Activated CD4-positive, alpha-beta T cell treated with anti-CD3 and anti-CD28 coated beads, Interleukin-2, amount 50 U/mL, for 16 hours (primary cell): ENCODE results near the gene CDCP2.
"Not testable (repeated sequence)": the region's sequence is repeated elsewhere in the genome, so short reads cannot be mapped to it uniquely, and the experiment has no call there.

ENCODE experiments used
- DNase-seq: peaks from one replicate; pipeline ENCODE4 v3.0.0-alpha.2; 2020

The CDCP2 gene

DNA sequence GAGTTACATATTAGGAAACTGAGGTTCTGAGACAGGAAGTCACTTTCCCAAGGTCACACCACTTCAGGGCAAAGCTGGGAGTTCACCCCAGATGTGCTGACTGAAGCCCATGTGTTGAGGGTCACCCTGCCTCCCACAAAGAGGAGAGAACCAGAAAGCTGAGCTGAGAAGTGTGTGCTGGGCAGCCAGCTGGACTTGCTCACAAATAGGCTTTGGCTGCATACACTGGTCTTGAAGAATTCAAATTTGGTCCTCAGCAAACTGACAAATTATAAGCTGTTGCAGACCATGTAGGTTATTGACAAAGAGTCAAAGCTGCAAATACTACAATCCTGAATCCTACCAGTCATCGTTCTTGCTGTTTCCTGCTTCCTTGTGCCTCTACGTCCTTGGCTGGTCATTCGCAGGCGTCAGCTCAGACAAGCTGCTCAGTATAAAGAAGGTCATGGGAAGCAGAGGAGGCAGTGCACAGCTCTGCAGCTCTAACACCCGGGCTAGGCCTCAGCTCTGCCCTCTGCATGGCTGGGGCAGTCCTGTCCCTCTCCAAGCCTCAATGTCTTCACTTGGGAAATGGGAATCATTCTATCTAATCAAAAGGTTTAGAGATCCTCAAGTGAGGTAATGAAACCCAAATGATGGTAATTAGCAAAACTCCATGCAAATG is 40.0 kb downstream of the CDCP2 start:
- DNase-seq = no peak

GRCh38 chr1:54112027-54112426 is 40.8 kb downstream of the CDCP2 start:
- DNase-seq = no peak

GRCh38 chr1:54111624-54112023 is 41.2 kb downstream of the CDCP2 start:
- no peak for DNase-seq

DNA sequence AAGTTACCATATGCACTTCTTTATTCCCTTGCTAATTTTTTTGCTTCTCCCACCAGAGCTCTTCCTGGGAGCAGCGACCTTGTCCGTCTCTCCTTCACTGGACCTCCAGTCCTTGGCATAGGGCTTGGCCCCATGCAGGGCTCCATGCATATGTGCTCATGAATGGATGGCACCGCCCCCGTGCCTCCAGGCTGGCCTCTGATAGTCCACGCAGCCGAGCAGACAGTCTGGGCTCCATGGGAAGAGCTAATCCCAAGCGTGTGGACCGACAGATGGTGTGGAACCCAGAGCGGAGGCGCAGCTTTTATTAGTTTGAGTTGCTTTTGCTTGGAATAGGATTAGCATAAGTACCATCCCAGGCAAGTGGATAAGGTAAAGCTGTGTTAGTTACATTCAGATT is 41.8 kb downstream of the CDCP2 start:
- no peak for DNase-seq

GRCh38 chr1:54109129-54110090 is 43.4 kb downstream of the CDCP2 start:
- no peak for DNase-seq

GRCh38 chr1:54108156-54108555 is 44.6 kb downstream of the CDCP2 start:
- DNase-seq = no peak

GRCh38 chr1:54107131-54107530 is 45.7 kb downstream of the CDCP2 start:
- DNase-seq = no peak

GRCh38 chr1:54105736-54106269 is 47.0 kb downstream of the CDCP2 start:
- no peak for DNase-seq

- DNase-seq = no peak
These were observed 47.7 kb downstream of the CDCP2 start for GRCh38 chr1:54105080-54105479.

DNA sequence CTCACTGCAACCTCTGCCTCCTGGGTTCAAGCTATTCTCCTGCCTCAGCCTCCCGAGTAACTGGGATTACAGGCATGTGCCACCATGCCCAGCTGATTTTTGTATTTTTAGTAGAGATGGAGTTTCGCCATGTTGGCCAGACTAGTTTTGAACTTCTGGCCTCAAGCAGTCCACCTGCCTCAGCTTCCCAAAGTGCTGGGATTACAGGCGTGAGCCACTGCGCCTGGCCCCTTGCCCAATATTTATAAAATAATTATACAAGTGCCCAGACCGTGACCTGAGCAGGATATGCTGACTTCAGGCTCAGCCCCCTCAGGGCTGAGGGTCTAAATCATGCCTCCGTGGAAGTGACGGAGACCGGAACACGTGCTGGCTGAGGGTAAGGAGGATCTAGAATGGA is 48.2 kb downstream of the CDCP2 start:
- DNase-seq = not testable (repeated sequence)

GRCh38 chr1:54103414-54103813 is 49.4 kb downstream of the CDCP2 start:
- DNase-seq = no peak

DNA sequence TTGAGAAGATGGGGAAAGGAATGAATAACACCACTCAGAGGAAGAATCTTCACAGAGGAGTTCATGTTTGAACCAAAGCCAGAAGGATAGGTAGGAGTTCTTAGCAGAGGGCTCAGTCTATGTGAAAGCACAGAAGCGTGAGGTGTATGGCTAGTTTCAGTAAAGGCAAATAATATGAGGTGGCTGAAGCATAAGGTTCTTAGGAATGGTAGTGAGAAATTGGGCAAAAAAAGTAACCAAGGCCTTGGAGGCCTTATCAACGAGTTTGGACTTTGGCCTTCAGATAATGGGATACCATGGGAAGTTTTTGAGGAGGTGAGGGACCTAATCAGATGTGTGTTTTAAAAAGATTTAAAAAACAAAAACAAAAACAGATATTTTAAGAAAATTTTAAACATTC is 52.3 kb downstream of the CDCP2 start:
- no peak for DNase-seq

DNA sequence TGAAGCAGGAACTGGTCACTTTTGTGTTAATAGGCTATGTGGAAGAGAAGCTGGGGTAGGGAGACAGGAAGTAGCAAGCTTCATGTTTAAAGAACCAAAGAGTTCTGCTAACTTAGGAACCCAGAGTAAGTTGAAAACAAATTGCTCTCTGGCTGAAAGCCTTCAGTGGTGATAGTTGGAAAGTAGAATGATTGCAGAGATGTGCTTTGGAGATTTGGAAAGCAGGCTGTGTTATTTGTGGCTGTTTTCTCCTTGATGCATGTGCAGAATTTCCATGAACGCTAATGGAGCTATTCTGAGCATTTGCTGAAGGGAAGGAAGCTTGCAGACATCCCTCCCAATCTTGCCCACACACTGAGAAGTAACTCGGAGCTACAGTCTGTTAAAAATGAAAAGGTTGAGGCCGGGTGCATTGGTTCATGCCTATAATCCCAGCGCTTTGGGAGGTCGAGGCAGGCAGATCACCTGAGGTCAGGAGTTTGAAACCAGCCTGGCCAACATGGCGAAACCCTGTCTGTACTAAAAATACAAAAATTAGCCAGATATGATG is 53.7 kb downstream of the CDCP2 start:
- no peak for DNase-seq

GRCh38 chr1:54096877-54097240 is 55.9 kb downstream of the CDCP2 start:
- DNase-seq = no peak

GRCh38 chr1:54096227-54096876 is 56.4 kb downstream of the CDCP2 start:
- DNase-seq = no peak

DNA sequence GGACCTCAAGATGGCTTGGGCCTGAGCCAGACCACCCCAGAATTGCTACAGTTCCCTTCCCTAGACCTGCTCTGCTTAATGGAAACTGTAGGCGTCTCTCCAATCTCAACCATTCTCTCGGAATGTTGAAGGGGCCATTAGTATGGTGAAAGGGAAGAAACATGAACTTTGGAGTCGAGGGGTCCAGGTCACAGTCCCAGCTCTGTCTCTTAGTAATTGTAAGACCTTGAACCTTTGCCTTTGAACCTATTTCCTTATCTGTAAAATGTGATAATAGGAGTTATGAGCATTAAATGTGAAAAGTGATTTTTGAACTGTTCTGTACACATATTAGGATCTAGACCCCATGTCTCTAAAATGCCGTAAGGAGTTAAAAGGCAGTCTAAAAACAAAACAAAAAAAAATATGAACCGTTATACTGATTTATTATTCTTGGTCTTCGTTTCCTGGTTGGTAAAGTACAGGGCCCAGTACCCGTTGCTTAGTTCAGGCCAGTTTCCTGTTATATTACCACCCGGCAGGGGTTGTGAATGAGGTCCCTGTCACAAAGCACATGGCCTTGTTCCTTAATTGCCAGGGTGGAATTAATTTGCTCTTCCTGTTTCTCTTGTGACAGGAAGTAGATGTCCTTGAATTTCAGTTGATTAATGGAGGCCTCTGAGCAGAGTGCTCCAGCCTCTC is 57.1 kb downstream of the CDCP2 start:
- DNase-seq = no peak

DNA sequence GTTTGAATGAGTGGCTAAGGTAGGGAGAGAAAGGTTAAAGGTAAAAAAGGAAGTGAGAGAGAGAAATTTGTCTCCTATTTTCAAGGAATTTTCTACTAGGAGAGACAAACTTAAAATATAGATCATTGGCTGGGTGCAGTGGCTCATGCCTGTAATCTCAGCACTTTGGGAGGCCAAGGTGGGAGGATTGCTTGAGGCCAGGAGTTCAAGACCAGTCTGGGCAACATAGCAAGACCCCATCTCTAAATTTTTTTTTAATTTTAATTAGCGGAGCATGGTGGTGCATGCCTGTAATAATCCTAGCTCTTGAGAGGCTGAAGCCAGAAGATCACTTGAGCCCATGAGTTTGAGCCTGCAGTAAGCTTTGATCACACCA is 58.1 kb downstream of the CDCP2 start:
- DNase-seq = not testable (repeated sequence)

GRCh38 chr1:54094001-54094729 is 58.6 kb downstream of the CDCP2 start:
- no peak for DNase-seq

DNA sequence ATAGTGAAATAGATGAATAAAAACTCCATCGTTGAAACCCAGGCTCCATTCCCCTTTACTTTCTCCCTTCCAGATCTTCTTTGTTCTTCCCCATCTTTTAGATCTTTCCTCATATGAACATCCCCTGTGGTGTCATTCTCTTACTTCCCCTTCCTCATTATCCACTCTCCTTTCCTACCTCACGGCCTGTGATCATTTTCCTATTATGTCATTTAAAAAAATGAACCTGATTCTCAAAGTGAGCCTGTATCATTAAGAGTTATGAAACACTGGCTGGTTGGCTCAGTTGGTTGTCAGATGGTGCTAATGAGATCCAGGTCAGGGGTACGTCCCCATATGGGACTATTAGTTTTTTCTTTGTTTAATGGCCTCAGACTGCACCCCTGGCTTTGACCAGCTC is 61.1 kb downstream of the CDCP2 start:
- no peak for DNase-seq

DNA sequence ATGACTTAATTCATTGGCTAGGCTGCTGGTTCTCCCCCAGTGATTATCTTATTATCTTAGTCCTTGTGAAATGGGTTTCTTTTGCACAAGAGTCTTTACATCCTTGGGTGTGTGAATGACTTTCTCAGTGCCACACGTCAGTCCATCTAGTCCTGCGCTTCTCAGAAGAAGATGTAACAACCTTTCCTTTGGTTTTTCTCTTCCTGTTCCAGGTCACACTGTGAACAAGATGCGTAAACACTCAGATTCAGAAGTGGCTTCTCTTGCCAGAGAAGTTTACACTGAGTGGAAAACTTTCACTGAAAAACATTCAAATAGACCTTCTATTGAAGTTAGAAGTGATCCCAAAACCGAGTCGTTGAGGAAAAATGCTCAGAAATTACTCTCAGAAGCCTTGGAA is 64.4 kb downstream of the CDCP2 start:
- no peak for DNase-seq

GRCh38 chr1:54086754-54087153 is 66.0 kb downstream of the CDCP2 start:
- DNase-seq = no peak

GRCh38 chr1:54084794-54085193 is 68.0 kb downstream of the CDCP2 start:
- DNase-seq = no peak
